Liver (tissue), 9 donors: ENCODE measurements around the gene DCDC2B. TPM values are rescaled to one million over a fixed set of nuclear protein-coding genes. Genes with fewer than 3 reads are reported as not detected.

Source experiments
- DNase-seq: peaks from one replicate; pipeline ENCODE4 v3.0.0-alpha.2; 2017; ENCODE audit warnings: low spot score
- H3K27ac ChIP-seq, 2 donors: one replicate each; pipeline ENCODE4 v1.7.0; 2013; ENCODE audit warnings: inconsistent platforms in 2 of 2, low read length in 2 of 2, control low read depth in 1 of 2, low read depth in 1 of 2, mild to moderate bottlenecking in 1 of 2
- H3K27me3 ChIP-seq, 4 donors: one replicate each; pipeline versions ENCODE4 v1.6.1 to v1.7.0; 2013; ENCODE audit warnings: low read length in 3 of 4, inconsistent platforms in 1 of 4, mild to moderate bottlenecking in 1 of 4, moderate library complexity in 1 of 4; ENCODE audit not compliant: control insufficient read depth in 4 of 4, insufficient read depth in 4 of 4
- H3K36me3 ChIP-seq, 4 donors: one replicate each; pipeline versions ENCODE4 v1.6.1 to v1.7.0; 2013; ENCODE audit warnings: low read length in 3 of 4, mild to moderate bottlenecking in 3 of 4, low read depth in 1 of 4, moderate library complexity in 1 of 4; ENCODE audit not compliant: control insufficient read depth in 4 of 4, insufficient read depth in 3 of 4
- H3K4me1 ChIP-seq, 4 donors: one replicate each; pipeline versions ENCODE4 v1.6.1 to v1.7.0; 2013; ENCODE audit warnings: low read length in 3 of 4, mild to moderate bottlenecking in 3 of 4, moderate library complexity in 1 of 4; ENCODE audit not compliant: control insufficient read depth in 4 of 4, insufficient read depth in 4 of 4
- H3K4me3 ChIP-seq, 3 donors: one replicate each; pipeline versions ENCODE4 v1.6.1 to v1.7.0; 2013; ENCODE audit warnings: low read length in 3 of 3, control low read depth in 1 of 3, low read depth in 1 of 3, mild to moderate bottlenecking in 1 of 3
- H3K9ac ChIP-seq, 2 donors: one replicate each; pipeline ENCODE4 v1.7.0; 2013; ENCODE audit warnings: low read length in 2 of 2, mild to moderate bottlenecking in 2 of 2, moderate library complexity in 2 of 2, control low read depth in 1 of 2, low read depth in 1 of 2
- H3K9me3 ChIP-seq, 4 donors: one replicate each; pipeline versions ENCODE4 v1.6.1 to v1.7.0; 2013; ENCODE audit warnings: low read length in 3 of 4; ENCODE audit not compliant: control insufficient read depth in 4 of 4
- EGR1 ChIP-seq, 2 donors: IDR thresholded peaks; 2 replicates each; pipeline ENCODE4 v1.6.1; 2016 to 2018; ENCODE audit warnings: antibody characterized with exemption in 2 of 2, low read depth in 2 of 2
- FOXA1 ChIP-seq: IDR thresholded peaks from 2 replicates; pipeline ENCODE4 v1.6.1; 2016; ENCODE audit warnings: antibody characterized with exemption
- FOXA2 ChIP-seq: IDR thresholded peaks from 2 replicates; pipeline ENCODE4 v1.6.1; 2016; ENCODE audit warnings: antibody characterized with exemption
- GABPA ChIP-seq, 2 donors: IDR thresholded peaks in 1 of 2; conservative IDR thresholded peaks in 1 of 2; 2 replicates each; pipeline ENCODE4 v1.6.1; 2016; ENCODE audit warnings: antibody characterized with exemption in 2 of 2, mild to moderate bottlenecking in 1 of 2, moderate library complexity in 1 of 2
- HNF4A ChIP-seq, 2 donors: conservative IDR thresholded peaks; 2 replicates each; pipeline ENCODE4 v1.6.1; 2016; ENCODE audit warnings: antibody characterized with exemption in 2 of 2, mild to moderate bottlenecking in 2 of 2
- HNF4G ChIP-seq: IDR thresholded peaks from 2 replicates; pipeline ENCODE4 v1.6.1; 2016; ENCODE audit warnings: antibody characterized with exemption
- JUND ChIP-seq, 2 donors: IDR thresholded peaks; 2 replicates each; pipeline ENCODE4 v1.6.1; 2016; ENCODE audit warnings: antibody characterized with exemption in 2 of 2
- MAX ChIP-seq: IDR thresholded peaks from 2 replicates; pipeline ENCODE4 v1.6.1; 2016; ENCODE audit warnings: antibody characterized with exemption
- NR2F2 ChIP-seq: IDR thresholded peaks from 2 replicates; pipeline ENCODE4 v1.6.1; 2016; ENCODE audit warnings: antibody characterized with exemption
- RAD21 ChIP-seq, 2 donors: IDR thresholded peaks; 2 replicates each; pipeline ENCODE4 v1.6.1; 2016; ENCODE audit warnings: antibody characterized with exemption in 2 of 2, mild to moderate bottlenecking in 2 of 2
- RXRA ChIP-seq, 2 donors: IDR thresholded peaks; 2 replicates each; pipeline ENCODE4 v1.6.1; 2017 to 2018; ENCODE audit warnings: antibody characterized with exemption in 2 of 2, mild to moderate bottlenecking in 1 of 2
- SP1 ChIP-seq: IDR thresholded peaks from 2 replicates; pipeline ENCODE4 v1.6.1; 2018; ENCODE audit warnings: antibody characterized with exemption, mild to moderate bottlenecking
- TAF1 ChIP-seq: conservative IDR thresholded peaks from 2 replicates; pipeline ENCODE4 v1.6.1; 2016; ENCODE audit warnings: antibody characterized with exemption, mild to moderate bottlenecking
- YY1 ChIP-seq: IDR thresholded peaks from 2 replicates; pipeline ENCODE4 v1.6.1; 2016; ENCODE audit warnings: antibody characterized with exemption, mild to moderate bottlenecking
- WGBS: extraction: QIAGEN DNeasy Blood & Tissue Kit; methylation state at CpG from one replicate; pipeline ENCODE4 v1.1.7; 2013; 5-methylcytosine and 5-hydroxymethylcytosine counted together
- polyA plus RNA-seq, 2 donors: library from polyadenylated mRNA; stranded (reverse) in 1 of 2; unstranded in 1 of 2; fragments of 200-250 nt in 1 of 2; fragments of >200 nt in 1 of 2; fragmentation: Nextera tagmentation in 1 of 2; extraction: Ambion mirVana in 1 of 2; gene quantifications; one replicate each; pipeline versions ENCODE4 v1.2.1 to v1.2.3, GENCODE V29; 2013 to 2015
- total RNA-seq, 2 donors: library from RNA; depleted of rRNA; stranded (reverse); fragments of >200 nt; gene quantifications; one replicate each; pipeline ENCODE4 v1.2.3, GENCODE V29; 2014
- TF ChIP-seq, protein P1 (sequence below): IDR thresholded peaks from 2 replicates; pipeline ENCODE4 v1.6.1; 2016; ENCODE audit warnings: antibody characterized with exemption
- TF ChIP-seq, protein P2 (sequence below): fragments of 150-350 bp; IDR thresholded peaks from 2 replicates; pipeline ENCODE4 v1.5.1; 2017; ENCODE audit warnings: improper control_type of control experiment, low read depth, low read length; ENCODE audit not compliant: missing input control
- TF ChIP-seq, protein P3 (sequence below): IDR thresholded peaks from 2 replicates; pipeline ENCODE4 v1.6.1; 2016; ENCODE audit warnings: antibody characterized with exemption
- TF ChIP-seq, protein P4 (sequence below): IDR thresholded peaks from 2 replicates; pipeline ENCODE4 v1.6.1; 2016; ENCODE audit warnings: antibody characterized with exemption, mild to moderate bottlenecking
- donor health status: healthy.
- donor health status: healthy.
- donor health status: healthy.
- donor health status: healthy.
- donor health status: healthy.

DCDC2B gene
- total and polyA plus RNA-seq, 4 donors: 0.08 TPM; not detected in 3

- TF ChIP-seq JUND (IDR thresholded peaks at IDR 0.05) (no peak), GABPA (IDR thresholded peaks at IDR 0.05 in 1 of 2, conservative IDR thresholded peaks at IDR 0.05 in 1 of 2) (no peak), FOXA2 (no peak), FOXA1 (no peak), TAF1 (no peak), RXRA (IDR thresholded peaks at IDR 0.05) (no peak), EGR1 (IDR thresholded peaks at IDR 0.05; ENCODE audit: low read depth in 2 of 2) (no peak), NR2F2 (no peak), SP1 (no peak), YY1 (no peak), HNF4A (conservative IDR thresholded peaks at IDR 0.05) (no peak), HNF4G (no peak)
- TF ChIP-seq, protein P1, sequence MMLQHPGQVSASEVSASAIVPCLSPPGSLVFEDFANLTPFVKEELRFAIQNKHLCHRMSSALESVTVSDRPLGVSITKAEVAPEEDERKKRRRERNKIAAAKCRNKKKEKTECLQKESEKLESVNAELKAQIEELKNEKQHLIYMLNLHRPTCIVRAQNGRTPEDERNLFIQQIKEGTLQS: no peak
- TF ChIP-seq, protein P2, sequence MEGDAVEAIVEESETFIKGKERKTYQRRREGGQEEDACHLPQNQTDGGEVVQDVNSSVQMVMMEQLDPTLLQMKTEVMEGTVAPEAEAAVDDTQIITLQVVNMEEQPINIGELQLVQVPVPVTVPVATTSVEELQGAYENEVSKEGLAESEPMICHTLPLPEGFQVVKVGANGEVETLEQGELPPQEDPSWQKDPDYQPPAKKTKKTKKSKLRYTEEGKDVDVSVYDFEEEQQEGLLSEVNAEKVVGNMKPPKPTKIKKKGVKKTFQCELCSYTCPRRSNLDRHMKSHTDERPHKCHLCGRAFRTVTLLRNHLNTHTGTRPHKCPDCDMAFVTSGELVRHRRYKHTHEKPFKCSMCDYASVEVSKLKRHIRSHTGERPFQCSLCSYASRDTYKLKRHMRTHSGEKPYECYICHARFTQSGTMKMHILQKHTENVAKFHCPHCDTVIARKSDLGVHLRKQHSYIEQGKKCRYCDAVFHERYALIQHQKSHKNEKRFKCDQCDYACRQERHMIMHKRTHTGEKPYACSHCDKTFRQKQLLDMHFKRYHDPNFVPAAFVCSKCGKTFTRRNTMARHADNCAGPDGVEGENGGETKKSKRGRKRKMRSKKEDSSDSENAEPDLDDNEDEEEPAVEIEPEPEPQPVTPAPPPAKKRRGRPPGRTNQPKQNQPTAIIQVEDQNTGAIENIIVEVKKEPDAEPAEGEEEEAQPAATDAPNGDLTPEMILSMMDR: no peak
- TF ChIP-seq, protein P3, sequence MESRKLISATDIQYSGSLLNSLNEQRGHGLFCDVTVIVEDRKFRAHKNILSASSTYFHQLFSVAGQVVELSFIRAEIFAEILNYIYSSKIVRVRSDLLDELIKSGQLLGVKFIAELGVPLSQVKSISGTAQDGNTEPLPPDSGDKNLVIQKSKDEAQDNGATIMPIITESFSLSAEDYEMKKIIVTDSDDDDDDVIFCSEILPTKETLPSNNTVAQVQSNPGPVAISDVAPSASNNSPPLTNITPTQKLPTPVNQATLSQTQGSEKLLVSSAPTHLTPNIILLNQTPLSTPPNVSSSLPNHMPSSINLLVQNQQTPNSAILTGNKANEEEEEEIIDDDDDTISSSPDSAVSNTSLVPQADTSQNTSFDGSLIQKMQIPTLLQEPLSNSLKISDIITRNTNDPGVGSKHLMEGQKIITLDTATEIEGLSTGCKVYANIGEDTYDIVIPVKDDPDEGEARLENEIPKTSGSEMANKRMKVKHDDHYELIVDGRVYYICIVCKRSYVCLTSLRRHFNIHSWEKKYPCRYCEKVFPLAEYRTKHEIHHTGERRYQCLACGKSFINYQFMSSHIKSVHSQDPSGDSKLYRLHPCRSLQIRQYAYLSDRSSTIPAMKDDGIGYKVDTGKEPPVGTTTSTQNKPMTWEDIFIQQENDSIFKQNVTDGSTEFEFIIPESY: no peak
- TF ChIP-seq, protein P4, sequence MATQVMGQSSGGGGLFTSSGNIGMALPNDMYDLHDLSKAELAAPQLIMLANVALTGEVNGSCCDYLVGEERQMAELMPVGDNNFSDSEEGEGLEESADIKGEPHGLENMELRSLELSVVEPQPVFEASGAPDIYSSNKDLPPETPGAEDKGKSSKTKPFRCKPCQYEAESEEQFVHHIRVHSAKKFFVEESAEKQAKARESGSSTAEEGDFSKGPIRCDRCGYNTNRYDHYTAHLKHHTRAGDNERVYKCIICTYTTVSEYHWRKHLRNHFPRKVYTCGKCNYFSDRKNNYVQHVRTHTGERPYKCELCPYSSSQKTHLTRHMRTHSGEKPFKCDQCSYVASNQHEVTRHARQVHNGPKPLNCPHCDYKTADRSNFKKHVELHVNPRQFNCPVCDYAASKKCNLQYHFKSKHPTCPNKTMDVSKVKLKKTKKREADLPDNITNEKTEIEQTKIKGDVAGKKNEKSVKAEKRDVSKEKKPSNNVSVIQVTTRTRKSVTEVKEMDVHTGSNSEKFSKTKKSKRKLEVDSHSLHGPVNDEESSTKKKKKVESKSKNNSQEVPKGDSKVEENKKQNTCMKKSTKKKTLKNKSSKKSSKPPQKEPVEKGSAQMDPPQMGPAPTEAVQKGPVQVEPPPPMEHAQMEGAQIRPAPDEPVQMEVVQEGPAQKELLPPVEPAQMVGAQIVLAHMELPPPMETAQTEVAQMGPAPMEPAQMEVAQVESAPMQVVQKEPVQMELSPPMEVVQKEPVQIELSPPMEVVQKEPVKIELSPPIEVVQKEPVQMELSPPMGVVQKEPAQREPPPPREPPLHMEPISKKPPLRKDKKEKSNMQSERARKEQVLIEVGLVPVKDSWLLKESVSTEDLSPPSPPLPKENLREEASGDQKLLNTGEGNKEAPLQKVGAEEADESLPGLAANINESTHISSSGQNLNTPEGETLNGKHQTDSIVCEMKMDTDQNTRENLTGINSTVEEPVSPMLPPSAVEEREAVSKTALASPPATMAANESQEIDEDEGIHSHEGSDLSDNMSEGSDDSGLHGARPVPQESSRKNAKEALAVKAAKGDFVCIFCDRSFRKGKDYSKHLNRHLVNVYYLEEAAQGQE: no peak
- Histone ChIP-seq H3K4me1 (peaks cover 16 to 45% (median 33%) of the 10 kb centered on the region in 4 donors), H3K9me3 (no peaks in the 10 kb centered on the region), H3K27me3 (no peaks in the 10 kb centered on the region), H3K36me3 (peaks cover 4 to 23% (median 21%) of the 10 kb centered on the region in 4 donors), H3K4me3 (no peak overlapping the region), H3K9ac (no peak overlapping the region), H3K27ac (no peak overlapping the region)
- DNase-seq: no peak
- WGBS: 89% methylated on average over 6 of the region's 6 CpGs
Measured at GRCh38 chr1:32182060-32182459, 26.8 kb upstream of the DCDC2B start.

DNA sequence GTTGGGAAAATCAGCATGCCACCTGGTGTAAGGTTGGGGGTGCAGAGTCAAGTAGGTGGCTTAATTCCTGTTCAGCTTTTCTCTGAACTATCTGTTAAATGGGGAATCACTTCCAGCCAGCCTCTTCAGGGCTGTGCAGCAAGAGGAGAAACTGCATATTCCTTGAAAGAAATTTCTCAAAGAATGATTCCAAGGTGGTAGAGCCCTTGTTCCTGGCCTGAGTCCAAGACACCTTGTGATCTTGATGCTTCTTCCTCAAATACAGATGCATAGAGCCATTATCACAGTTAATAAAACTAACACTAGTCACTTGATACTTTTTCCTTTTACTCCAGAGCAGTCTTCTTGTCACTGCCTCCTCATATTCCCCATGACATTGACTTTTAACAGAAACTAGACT is 24.2 kb upstream of the DCDC2B start:
- Histone ChIP-seq H3K27me3 (no peaks in the 10 kb centered on the region), H3K4me3 (no peak overlapping the region), H3K9ac (no peak overlapping the region), H3K9me3 (no peaks in the 10 kb centered on the region), H3K4me1 (peaks cover 8 to 21% (median 12%) of the 10 kb centered on the region in 4 donors), H3K27ac (no peak overlapping the region), H3K36me3 (peaks cover 8 to 48% (median 41%) of the 10 kb centered on the region in 4 donors)
- DNase-seq: no peak
- no peak for TF ChIP-seq HNF4G
- TF ChIP-seq, protein P2: no peak
- no peak for TF ChIP-seq RXRA (IDR thresholded peaks at IDR 0.05)
- TF ChIP-seq FOXA1: no peak
- TF ChIP-seq FOXA2: no peak
- no peak for TF ChIP-seq TAF1
- TF ChIP-seq MAX: no peak
- no peak for TF ChIP-seq JUND (IDR thresholded peaks at IDR 0.05)
- TF ChIP-seq, protein P1: no peak
- no peak for TF ChIP-seq RAD21 (IDR thresholded peaks at IDR 0.05)
- TF ChIP-seq, protein P3: no peak
- no peak for TF ChIP-seq EGR1 (IDR thresholded peaks at IDR 0.05; ENCODE audit: low read depth in 2 of 2)
- no peak for TF ChIP-seq NR2F2
- no peak for TF ChIP-seq YY1
- TF ChIP-seq HNF4A (conservative IDR thresholded peaks at IDR 0.05): no peak
- TF ChIP-seq SP1: no peak
- TF ChIP-seq GABPA (IDR thresholded peaks at IDR 0.05 in 1 of 2, conservative IDR thresholded peaks at IDR 0.05 in 1 of 2): no peak
